NCI-H2107 (cell line): Measurements from ENCODE around the gene PAAF1.

Experiments used
- DNase-seq: peaks from one replicate; lab custom pipeline; 2025; lab: John Stamatoyannopoulos, UW

The PAAF1 gene

GRCh38 chr11:73946798-73947458 lies 70.1 kb downstream of the PAAF1 start:
- no peak for DNase-seq

DNA sequence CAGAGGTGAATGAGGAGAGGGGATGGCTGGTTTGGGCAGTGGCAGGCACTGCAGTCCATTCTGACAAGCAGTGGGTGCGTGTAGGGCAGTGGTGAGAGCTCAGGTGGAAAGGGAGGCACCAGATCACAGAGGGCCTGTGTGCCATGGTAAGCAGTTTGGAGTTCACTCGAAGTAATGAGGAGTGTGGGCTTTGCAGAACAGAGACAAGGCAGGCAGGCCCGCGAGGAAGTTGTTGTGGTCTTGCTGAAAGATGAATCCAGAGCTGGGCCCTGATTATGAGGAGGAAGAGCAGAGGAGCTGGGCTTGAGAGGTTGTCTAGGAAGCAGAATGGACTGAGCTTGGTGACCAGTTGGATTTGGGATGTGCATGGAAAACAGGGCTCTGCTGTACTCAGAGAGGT lies 72.4 kb downstream of the PAAF1 start:
- DNase-seq = no peak

DNA sequence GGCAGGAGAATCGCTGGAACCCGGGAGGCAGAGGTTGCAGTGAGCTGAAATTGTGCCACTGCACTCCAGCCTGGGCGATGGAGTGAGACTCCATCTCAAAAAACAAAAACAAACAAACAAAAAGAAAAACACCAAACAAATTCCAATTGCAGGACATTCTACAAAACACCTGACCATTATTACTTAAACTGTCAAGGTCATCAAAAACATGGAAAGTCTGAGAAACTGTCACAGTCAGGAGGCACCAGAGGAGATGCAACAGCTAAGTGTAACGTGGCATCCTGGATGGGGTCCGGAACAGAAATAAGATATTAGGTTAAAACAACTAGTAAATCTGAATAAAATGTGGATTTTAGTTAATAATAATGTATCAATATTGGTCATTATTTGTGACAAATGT lies 73.1 kb downstream of the PAAF1 start:
- no peak for DNase-seq

DNA sequence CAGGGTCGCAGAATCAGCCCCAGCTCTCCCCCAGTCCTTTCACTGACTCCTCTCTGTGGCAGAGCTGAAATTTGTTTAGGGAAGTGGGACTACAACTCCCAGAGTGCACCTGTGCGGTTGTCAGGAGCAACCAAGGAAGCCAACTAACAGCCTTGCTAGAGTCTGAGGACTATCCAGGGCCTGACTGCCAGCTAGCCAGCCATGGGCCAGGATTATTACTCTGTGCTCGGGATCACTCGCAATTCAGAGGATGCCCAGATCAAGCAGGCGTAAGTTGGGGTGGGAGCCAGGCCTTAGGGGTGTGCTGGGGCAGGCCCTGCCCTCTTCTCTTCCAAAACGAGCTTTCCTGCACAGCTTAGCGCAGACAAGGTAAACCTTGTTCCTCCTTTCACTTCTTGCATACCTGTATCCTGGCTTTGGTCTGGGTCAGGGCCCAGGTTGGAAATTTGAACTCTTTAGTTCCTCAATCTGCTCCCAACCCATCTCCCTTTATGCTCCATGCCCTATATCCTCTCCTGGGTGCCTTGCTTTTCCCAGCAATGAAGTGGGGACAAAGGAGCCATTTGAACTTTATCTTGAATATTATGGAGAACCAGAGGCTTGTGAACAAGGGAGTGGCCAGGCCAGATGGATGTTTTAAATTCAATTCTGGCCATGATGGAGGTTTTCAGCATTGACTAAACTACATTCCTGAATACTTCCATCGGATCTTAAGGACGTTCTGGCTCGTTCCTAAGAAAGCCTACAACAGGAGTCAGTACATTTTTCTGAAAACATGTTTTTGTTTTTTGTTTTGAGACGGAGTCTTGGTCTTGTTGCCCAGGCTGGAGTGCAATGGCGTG lies 74.3 kb downstream of the PAAF1 start, which contains the start of gene DNAJB13:
Gene DNAJB13, plus strand, starts transcription at position 158 of the 842 bp plus-strand sequence. Its CDS starts 44 bp downstream, at position 202.
- DNase-seq = no peak

- no peak for DNase-seq
Measured at GRCh38 chr11:73951797-73952196, 75.0 kb downstream of the PAAF1 start.

GRCh38 chr11:73956876-73957653 lies 80.3 kb downstream of the PAAF1 start:
- no peak for DNase-seq

GRCh38 chr11:73957654-73958361 lies 81.0 kb downstream of the PAAF1 start:
- no peak for DNase-seq

GRCh38 chr11:73958521-73959141 lies 81.8 kb downstream of the PAAF1 start:
- no peak for DNase-seq

GRCh38 chr11:73961321-73961720 lies 84.5 kb downstream of the PAAF1 start:
- no peak for DNase-seq

- DNase-seq = no peak
Measured at GRCh38 chr11:73962101-73962705, 85.4 kb downstream of the PAAF1 start.

GRCh38 chr11:73963861-73964260 lies 87.1 kb downstream of the PAAF1 start:
- no peak for DNase-seq

DNA sequence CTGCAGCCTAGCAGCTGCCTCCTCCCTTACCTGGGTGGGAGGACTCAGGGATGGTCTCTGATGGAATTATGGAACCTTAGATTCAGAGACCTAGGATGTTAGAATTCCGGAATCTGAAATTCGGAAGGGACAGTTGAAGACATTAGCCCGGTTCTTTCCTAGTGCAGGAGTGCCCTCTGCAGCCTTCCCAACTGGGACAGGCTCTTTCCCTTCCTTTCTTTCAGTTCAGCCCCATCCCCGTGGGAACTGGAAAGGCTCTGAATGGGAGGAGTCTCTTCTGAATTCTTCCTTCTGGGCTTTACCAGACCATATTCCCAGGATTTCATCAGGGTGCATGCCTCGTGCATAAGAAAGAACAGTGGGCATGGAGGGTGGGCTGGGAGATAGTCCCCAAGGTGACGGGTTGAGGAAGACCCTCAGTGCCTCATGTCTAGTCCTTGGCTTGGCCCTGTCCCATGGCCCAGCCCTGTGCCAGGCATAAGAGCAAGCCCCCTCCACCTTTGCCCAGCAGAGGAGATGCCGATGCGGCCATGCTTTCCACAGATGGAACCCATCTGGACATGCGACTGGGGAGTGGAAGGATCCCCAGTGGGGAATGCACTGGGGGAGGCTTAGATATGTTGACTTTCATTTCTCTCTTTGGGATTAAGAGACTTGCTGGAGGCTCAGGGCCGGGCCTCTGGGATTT lies 88.4 kb downstream of the PAAF1 start:
- no peak for DNase-seq

GRCh38 chr11:73965764-73966121 lies 88.9 kb downstream of the PAAF1 start:
- DNase-seq = no peak

DNA sequence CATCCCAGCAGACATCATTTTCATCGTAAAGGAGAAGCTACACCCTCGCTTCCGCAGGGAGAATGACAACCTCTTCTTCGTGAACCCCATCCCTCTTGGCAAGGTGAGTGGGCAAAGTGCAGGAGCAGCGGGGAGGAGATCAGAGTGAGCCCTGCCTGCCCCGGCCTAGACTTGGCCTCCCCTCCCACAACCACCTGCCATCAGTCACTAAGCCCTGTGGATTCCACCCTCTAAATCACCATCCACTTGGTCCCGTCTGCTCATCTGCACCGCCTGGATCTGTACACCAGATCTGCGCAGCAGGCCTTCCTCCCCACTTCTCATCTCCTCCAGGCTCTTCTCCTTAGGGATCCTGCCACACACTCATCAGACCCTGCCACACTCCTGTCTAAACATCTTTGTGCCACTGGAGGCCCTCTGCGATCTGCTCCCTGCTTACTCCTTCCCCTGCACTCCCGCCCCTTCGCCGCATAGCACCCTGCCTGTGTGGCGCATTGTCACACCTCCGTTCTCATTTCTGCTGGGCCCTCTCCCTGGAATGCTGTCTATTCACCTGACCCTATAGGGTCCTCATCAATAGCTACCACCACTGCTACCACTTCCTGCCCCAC lies 91.7 kb downstream of the PAAF1 start:
- no peak for DNase-seq

- no peak for DNase-seq
Measured at GRCh38 chr11:73969091-73969490, 92.3 kb downstream of the PAAF1 start.

DNA sequence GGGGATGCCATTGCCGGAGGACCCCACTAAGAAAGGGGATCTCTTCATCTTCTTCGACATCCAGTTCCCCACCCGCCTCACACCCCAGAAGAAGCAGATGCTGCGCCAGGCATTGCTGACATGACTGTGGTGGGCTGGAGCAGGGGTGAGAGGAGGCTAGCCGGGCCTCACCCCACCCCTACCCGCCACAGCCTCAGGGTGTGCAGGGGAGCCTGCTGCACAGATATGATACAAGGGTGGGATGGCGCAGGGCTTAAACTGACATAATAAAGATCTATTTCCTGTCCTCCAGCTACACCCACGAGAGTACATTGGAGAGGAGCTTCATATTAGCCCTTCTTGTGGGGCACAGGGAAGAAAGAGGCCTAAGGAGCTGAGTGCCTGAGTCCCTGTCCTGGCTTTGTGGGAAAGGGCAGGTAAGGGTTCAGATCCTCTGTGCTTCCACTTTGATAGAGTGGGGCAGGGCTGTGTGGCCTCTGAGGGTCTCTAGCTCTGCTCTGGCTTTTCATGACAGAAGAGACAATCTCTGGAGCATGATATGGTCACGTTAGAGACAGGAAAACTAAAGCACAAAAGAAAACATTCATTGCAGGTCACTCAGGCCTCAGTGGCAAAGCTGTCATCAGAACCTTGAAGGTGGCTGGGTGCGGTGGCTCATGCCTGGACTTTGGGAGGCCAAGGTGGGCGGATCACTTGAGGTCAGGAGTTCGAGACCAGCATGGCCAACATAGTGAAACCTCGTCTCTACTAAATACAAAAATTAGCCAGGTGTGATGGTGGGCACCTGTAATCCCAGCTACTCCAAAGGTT lies 93.4 kb downstream of the PAAF1 start:
- DNase-seq = no peak

DNA sequence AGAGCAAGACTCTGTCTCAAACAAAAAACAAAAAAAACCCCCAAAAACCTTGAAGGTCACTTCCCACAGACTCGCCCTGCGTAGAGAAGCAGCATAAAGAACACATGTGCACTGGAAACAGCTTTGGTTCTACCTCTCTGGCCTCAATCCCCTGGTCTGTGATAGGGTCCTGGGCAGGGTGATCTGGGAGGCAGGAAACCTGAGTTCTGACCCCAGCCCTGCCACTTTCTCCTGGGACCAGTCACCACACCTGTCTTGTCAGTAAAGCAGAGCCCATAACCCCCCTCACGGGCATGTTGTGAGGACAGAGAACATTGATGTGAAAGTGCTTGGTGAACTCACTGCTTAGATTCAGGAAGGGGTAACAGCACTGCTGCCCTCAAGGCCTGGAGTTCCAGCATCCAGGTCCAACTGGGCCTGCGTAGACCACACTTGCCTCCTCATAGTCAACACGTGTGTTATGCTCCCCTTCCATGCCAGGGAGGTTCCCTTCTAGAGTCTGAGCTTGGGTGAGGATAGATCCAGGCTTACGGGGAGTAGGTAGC lies 94.4 kb downstream of the PAAF1 start:
- DNase-seq = no peak

DNA sequence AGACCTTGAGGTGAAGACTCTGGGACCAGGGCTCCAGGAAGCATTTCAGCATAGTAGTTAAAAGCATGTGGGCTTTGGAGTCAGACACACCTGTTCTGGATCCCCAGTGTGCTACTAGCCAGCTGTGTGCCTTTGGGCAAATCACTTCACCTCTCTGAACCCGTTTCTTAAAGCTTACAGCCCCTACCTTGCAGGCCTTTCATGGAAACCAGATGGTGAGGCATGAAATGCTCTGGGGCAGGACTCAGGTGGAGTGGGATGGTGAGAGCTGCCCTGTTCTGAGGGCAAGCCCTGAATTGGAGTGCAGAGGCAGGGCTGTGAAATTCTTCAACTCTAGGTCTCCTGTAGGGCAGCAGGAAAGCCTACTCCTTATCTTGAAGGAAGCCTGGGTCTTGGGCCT lies 95.4 kb downstream of the PAAF1 start:
- no peak for DNase-seq
